A549 (cell line): Measurements from ENCODE around the gene LAMTOR5. TPM values are rescaled to one million over a fixed set of nuclear protein-coding genes. Genes with fewer than 3 reads are reported as not detected.
A peak's percentile ranks its signal among the peaks of the same experiment; 100 is the strongest.

Experiments
- ATAC-seq, 2 experiments: fragments of 200-7000 bp in 1 of 2; fragments of >200 bp in 1 of 2; cut with Nextera tagmentation in 1 of 2; cut with Tn5 transposase in 1 of 2; 3 replicates each; pipeline versions ENCODE4 v1.8.0 to v1.9.1; 2018 to 2020; ENCODE audit warnings: mild to moderate bottlenecking in 1 of 2, moderate library complexity in 1 of 2
- CTCF ChIA-PET: fragments of 300-600 bp; sonication (Branson Sonifier 250); formaldehyde crosslinking; extraction: SDS; loops from one replicate; lab custom pipeline; 2021; ENCODE audit warnings: antibody characterized with exemption, inconsistent platforms; lab: Yijun Ruan, JAX
- POLR2A ChIA-PET: fragments of 350-600 bp; formaldehyde crosslinking; extraction: SDS; loops from one replicate; lab custom pipeline; 2021; ENCODE audit warnings: antibody characterized with exemption, inconsistent platforms; lab: Yijun Ruan, JAX
- DNase-seq, 2 experiments: peaks; one replicate each; pipeline versions ENCODE4 v3.0.0 to v3.0.0-alpha.2; 2011 to 2016; ENCODE audit warnings: low read depth in 1 of 2, low spot score in 1 of 2
- FAIRE-seq: peaks from 2 replicates; lab custom pipeline; 2011; peaks lifted over from hg19 to GRCh38; lab: Jason Lieb, UNC
- H3K27ac ChIP-seq, 2 experiments: fragments of >200 bp; sonication (Bioruptor Twin); formaldehyde crosslinking; 3 replicates each; pipeline ENCODE4 v1.5.1; 2016 to 2017
- H3K4me1 ChIP-seq: fragments of >200 bp; sonication (Bioruptor Twin); formaldehyde crosslinking; 3 replicates; pipeline ENCODE4 v1.6.1; 2016
- H3K4me2 ChIP-seq: fragments of >200 bp; sonication (Bioruptor Twin); formaldehyde crosslinking; 3 replicates; pipeline ENCODE4 v1.6.1; 2016
- H3K4me3 ChIP-seq: fragments of >200 bp; sonication (Bioruptor Twin); formaldehyde crosslinking; 3 replicates; pipeline ENCODE4 v1.5.1; 2016
- H3K9me3 ChIP-seq: fragments of >200 bp; sonication (Bioruptor Twin); formaldehyde crosslinking; 3 replicates; pipeline ENCODE4 v1.6.1; 2016
- EP300 ChIP-seq, 2 experiments: fragments of >200 bp; sonication (Bioruptor Twin); formaldehyde crosslinking; IDR thresholded peaks; 2 replicates in 1 of 2; 3 replicates in 1 of 2; pipeline ENCODE4 v1.6.1; 2016 to 2017
- FOSL2 ChIP-seq, 2 experiments: fragments of 450-650 bp in 1 of 2; fragments of >200 bp in 1 of 2; sonication (Bioruptor Twin) in 1 of 2; formaldehyde crosslinking; IDR thresholded peaks; 2 replicates each; pipeline versions ENCODE4 v1.5.0 to v1.6.1; 2016 to 2020; ENCODE audit warnings: mild to moderate bottlenecking in 1 of 2, moderate library complexity in 1 of 2
- HOXA7 ChIP-seq: fragments of 250-450 bp; sonication (Bioruptor Pico); IDR thresholded peaks from 2 replicates; pipeline ENCODE4 v1.5.0; 2020; ENCODE audit warnings: mild to moderate bottlenecking, moderate library complexity
- JUN ChIP-seq, 2 experiments: fragments of >200 bp; sonication (Bioruptor Twin); formaldehyde crosslinking; IDR thresholded peaks; 2 replicates in 1 of 2; 3 replicates in 1 of 2; pipeline ENCODE4 v1.6.1; 2016 to 2017
- MYC ChIP-seq: IDR thresholded peaks from 2 replicates; pipeline ENCODE4 v1.6.1; 2012; ENCODE audit warnings: mild to moderate bottlenecking, inconsistent platforms, low read length, improper control_type of control experiment, borderline replicate concordance
- POLR2A ChIP-seq: IDR thresholded peaks from 2 replicates; pipeline ENCODE4 v1.6.1; 2012; ENCODE audit warnings: mild to moderate bottlenecking, low read length
- POLR2AphosphoS2 ChIP-seq: conservative IDR thresholded peaks from 2 replicates; pipeline ENCODE4 v1.6.1; 2012; ENCODE audit warnings: low read length, improper control_type of control experiment, inconsistent platforms
- RAD21 ChIP-seq, 2 experiments: fragments of >200 bp in 1 of 2; sonication (Bioruptor Twin) in 1 of 2; formaldehyde crosslinking in 1 of 2; IDR thresholded peaks in 1 of 2; conservative IDR thresholded peaks in 1 of 2; 2 replicates in 1 of 2; 3 replicates in 1 of 2; pipeline ENCODE4 v1.6.1; 2012 to 2018; ENCODE audit warnings: inconsistent platforms in 1 of 2
- RNF2 ChIP-seq: fragments of 200-600 bp; sonication (generic); IDR thresholded peaks from 2 replicates; pipeline ENCODE4 v1.6.1; 2016; ENCODE audit warnings: low read depth, mild to moderate bottlenecking, antibody characterized with exemption, moderate library complexity, borderline replicate concordance
- ZC3H11A ChIP-seq: fragments of 450-650 bp; IDR thresholded peaks from 2 replicates; pipeline ENCODE4 v1.6.1; 2014; ENCODE audit warnings: antibody characterized with exemption, mild to moderate bottlenecking
- ZNF302 ChIP-seq: fragments of 250-450 bp; sonication (Bioruptor Pico); IDR thresholded peaks from 2 replicates; pipeline ENCODE4 v1.9.0; 2021; ENCODE audit warnings: inconsistent platforms, mild to moderate bottlenecking, moderate library complexity
- WGBS: methylation state at CpG from one replicate; pipeline ENCODE4 v1.1.6; 2017; ENCODE audit errors: missing lambda C conversion rate; 5-methylcytosine and 5-hydroxymethylcytosine counted together
- polyA plus RNA-seq, 4 experiments: library from polyadenylated mRNA; depleted of rRNA in 3 of 4; stranded (reverse); fragments of >200 nt; fragmentation: RNase III in 1 of 4; extraction: RNeasy Plus Mini Kit Qiagen cat#74134 plus additional on column Dnase treatment in 1 of 4; gene quantifications; 2 replicates in 3 of 4; 3 replicates in 1 of 4; pipeline ENCODE4 v1.2.3, GENCODE V29; 2011 to 2017
- TF ChIP-seq, protein P1 (sequence below): fragments of 200-600 bp; sonication (generic); IDR thresholded peaks from 2 replicates; pipeline ENCODE4 v1.6.1; 2016; ENCODE audit warnings: antibody characterized with exemption, mild to moderate bottlenecking, moderate library complexity
- TF ChIP-seq, protein P2 (sequence below): fragments of >200 bp; sonication (Bioruptor Twin); formaldehyde crosslinking; IDR thresholded peaks from 3 replicates; pipeline ENCODE4 v1.6.1; 2016
- TF ChIP-seq, protein P3 (sequence below): fragments of 250-450 bp; sonication (Bioruptor Pico); IDR thresholded peaks from 2 replicates; pipeline ENCODE4 v1.5.0; 2021; ENCODE audit warnings: mild to moderate bottlenecking, moderate library complexity, borderline replicate concordance
- TF ChIP-seq, protein P4 (sequence below): IDR thresholded peaks from 2 replicates; pipeline ENCODE4 v1.6.1; 2012

LAMTOR5 gene
- polyA plus RNA-seq, 2 of the 4 experiments (the other 2 are of a cell fraction), result 254 to 256 TPM

DNA sequence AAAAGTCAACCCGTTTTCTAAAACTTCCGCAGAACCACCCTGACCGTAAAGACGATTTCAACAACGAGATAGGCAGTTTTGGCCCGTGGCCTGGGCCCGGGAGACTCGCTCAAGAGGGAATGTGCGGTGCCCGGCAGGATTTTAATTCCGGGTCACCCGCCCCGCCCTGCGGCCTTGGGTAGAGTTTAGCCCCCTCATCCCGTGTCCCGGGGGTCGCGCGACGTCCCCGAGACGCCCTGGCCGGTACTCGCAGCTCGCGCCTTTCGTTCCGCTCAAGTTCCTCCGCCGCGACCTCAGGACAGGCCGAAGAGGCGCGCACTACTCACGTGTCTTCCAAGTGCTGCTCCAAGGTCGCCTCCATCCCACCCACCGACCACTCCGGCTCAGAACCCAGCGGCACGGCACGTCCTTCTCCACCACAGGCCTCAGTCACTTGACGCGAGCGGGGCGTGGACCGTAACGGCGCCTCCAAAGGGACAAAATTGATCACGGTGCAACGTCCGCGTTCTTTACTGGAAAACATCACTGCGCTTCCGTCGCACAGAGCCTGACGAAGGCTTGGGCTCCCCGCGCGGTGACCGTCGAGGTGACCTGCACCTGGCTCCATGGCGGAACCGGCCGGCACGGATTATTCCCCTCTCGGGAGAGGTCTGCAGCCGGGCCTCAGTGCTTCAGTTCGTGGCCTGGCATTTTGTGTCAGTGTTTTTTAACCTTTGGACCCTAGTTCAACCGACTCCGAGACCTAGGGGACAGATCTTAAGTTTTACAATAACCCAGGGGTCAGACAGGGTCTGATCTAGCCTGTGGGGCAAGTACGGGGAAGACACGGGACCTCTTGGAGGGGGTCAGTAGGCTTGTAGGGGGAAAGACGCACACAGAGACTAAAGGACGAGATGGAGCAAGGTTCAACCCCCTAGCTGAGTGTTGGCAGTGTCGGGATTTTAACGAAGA, at the start of gene LAMTOR5 (continued):
- TF ChIP-seq EP300 (IDR thresholded peaks at IDR 0.05) (no peak), ZC3H11A (0 out of 2 replicates have a peak, but pooled peaks have one; percentile 5), FOSL2 (IDR thresholded peaks at IDR 0.05) (no peak), FOSL2 (CRISPR knock-in tag; IDR thresholded peaks at IDR 0.05) (no peak), POLR2AphosphoS2 (no peak)
- TF ChIP-seq, protein P1, sequence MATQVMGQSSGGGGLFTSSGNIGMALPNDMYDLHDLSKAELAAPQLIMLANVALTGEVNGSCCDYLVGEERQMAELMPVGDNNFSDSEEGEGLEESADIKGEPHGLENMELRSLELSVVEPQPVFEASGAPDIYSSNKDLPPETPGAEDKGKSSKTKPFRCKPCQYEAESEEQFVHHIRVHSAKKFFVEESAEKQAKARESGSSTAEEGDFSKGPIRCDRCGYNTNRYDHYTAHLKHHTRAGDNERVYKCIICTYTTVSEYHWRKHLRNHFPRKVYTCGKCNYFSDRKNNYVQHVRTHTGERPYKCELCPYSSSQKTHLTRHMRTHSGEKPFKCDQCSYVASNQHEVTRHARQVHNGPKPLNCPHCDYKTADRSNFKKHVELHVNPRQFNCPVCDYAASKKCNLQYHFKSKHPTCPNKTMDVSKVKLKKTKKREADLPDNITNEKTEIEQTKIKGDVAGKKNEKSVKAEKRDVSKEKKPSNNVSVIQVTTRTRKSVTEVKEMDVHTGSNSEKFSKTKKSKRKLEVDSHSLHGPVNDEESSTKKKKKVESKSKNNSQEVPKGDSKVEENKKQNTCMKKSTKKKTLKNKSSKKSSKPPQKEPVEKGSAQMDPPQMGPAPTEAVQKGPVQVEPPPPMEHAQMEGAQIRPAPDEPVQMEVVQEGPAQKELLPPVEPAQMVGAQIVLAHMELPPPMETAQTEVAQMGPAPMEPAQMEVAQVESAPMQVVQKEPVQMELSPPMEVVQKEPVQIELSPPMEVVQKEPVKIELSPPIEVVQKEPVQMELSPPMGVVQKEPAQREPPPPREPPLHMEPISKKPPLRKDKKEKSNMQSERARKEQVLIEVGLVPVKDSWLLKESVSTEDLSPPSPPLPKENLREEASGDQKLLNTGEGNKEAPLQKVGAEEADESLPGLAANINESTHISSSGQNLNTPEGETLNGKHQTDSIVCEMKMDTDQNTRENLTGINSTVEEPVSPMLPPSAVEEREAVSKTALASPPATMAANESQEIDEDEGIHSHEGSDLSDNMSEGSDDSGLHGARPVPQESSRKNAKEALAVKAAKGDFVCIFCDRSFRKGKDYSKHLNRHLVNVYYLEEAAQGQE, result peak; percentile 31; the same call in 1 of the 2 replicates
- TF ChIP-seq, all 56 proteins: peak for 13

DNA sequence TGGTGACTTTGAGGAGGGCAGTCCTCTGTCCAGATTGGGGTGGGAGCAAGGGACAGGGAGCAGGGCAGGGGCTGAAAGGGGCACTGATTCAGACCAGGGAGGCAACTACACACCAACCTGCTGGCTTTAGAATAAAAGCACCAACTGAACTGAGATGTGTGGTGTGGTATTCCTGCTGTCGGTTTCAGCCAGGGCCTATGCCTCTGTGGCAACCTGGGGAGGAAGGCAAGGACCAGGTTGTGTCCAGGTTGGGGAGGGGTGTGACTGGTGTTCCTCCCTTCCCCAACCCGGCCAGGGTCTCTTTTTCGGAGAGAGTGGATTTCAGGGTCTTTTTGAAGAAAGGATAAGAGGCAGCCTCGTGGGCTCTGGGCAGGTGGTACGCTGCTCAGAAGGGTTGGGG, 49.7 kb upstream of the LAMTOR5 start:
- no peaks in the 10 kb centered on the region for H3K4me1 ChIP-seq
- ATAC-seq (no peak), DNase-seq (no peak)
- 66% methylated on average over 5 of the region's 5 CpGs for WGBS
- no peak overlapping the region for H3K27ac ChIP-seq
- POLR2A ChIA-PET, result no interaction called here
- no peak for TF ChIP-seq RNF2
- no peak for TF ChIP-seq MYC
- TF ChIP-seq POLR2A, result no peak
- TF ChIP-seq JUN (IDR thresholded peaks at IDR 0.05), result no peak
- TF ChIP-seq ZNF302 (CRISPR knock-in tag), result no peak
- no peak for TF ChIP-seq RAD21 (conservative IDR thresholded peaks at IDR 0.05 in 1 of 2, IDR thresholded peaks at IDR 0.05 in 1 of 2)
- TF ChIP-seq, protein P2, sequence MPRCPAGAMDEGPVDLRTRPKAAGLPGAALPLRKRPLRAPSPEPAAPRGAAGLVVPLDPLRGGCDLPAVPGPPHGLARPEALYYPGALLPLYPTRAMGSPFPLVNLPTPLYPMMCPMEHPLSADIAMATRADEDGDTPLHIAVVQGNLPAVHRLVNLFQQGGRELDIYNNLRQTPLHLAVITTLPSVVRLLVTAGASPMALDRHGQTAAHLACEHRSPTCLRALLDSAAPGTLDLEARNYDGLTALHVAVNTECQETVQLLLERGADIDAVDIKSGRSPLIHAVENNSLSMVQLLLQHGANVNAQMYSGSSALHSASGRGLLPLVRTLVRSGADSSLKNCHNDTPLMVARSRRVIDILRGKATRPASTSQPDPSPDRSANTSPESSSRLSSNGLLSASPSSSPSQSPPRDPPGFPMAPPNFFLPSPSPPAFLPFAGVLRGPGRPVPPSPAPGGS, result no peak
- TF ChIP-seq, all 56 proteins: peak for 0
- Histone ChIP-seq H3K4me3 (no peak overlapping the region), H3K4me2 (no peak overlapping the region), H3K9me3 (no peaks in the 10 kb centered on the region)
- CTCF ChIA-PET, result interaction anchor here (2.3 to 23.9 kb wide), 3 partner anchors 39 to 251 kb away, joined by 7 to 338 read pairs (median 326); partner anchors contain the start of genes KCNC4 and LAMTOR5
- FAIRE-seq, result no peak

DNA sequence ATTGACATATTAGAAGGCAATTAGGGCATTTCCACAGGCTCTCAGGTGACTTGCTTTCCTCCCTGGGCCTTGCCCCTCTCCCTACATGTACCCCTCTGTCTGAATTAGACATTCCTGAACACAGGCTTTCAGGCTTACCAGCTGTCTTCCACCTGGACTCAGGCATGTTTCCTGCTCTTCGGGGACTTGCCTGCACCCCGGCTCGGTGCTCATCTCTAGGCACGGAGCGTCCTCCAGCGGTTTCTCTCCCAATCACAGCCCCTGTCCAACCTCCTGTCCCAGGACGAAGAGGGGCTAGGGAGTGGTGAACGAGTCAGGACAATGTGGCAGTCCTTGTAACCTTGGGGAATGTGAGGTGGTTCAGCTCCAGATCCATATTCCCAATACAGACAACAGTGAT, 47.7 kb upstream of the LAMTOR5 start:
- 58% methylated on average over 8 of the region's 8 CpGs for WGBS
- no peaks in the 10 kb centered on the region for H3K9me3 ChIP-seq
- no peak overlapping the region for H3K4me2 ChIP-seq
- H3K27ac ChIP-seq, result no peak overlapping the region
- CTCF ChIA-PET, result interaction anchor here (1.0 to 23.9 kb wide), 8 partner anchors 9 to 248 kb away, joined by 3 to 338 read pairs (median 8); partner anchors contain the start of genes KCNC4, LAMTOR5 and RBM15
- no peaks in the 10 kb centered on the region for H3K4me1 ChIP-seq
- DNase-seq (no peak), FAIRE-seq (no peak), ATAC-seq (peak in 1 of 2 experiments; percentile 46; a peak in 2 of 6 replicates)
- H3K4me3 ChIP-seq, result no peak overlapping the region
- POLR2A ChIA-PET, result no interaction called here
- TF ChIP-seq, protein P2, result no peak
- TF ChIP-seq, protein P3, sequence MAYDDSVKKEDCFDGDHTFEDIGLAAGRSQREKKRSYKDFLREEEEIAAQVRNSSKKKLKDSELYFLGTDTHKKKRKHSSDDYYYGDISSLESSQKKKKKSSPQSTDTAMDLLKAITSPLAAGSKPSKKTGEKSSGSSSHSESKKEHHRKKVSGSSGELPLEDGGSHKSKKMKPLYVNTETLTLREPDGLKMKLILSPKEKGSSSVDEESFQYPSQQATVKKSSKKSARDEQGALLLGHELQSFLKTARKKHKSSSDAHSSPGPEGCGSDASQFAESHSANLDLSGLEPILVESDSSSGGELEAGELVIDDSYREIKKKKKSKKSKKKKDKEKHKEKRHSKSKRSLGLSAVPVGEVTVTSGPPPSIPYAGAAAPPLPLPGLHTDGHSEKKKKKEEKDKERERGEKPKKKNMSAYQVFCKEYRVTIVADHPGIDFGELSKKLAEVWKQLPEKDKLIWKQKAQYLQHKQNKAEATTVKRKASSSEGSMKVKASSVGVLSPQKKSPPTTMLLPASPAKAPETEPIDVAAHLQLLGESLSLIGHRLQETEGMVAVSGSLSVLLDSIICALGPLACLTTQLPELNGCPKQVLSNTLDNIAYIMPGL (CRISPR knock-in tag), result no peak
- no peak for TF ChIP-seq HOXA7 (CRISPR knock-in tag)
- TF ChIP-seq, protein P4, sequence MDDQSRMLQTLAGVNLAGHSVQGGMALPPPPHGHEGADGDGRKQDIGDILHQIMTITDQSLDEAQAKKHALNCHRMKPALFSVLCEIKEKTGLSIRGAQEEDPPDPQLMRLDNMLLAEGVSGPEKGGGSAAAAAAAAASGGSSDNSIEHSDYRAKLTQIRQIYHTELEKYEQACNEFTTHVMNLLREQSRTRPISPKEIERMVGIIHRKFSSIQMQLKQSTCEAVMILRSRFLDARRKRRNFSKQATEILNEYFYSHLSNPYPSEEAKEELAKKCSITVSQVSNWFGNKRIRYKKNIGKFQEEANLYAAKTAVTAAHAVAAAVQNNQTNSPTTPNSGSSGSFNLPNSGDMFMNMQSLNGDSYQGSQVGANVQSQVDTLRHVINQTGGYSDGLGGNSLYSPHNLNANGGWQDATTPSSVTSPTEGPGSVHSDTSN, result no peak
